Endodermal cell (in vitro differentiated cells): ENCODE data around the gene TEF. TPM values are rescaled to one million over a fixed set of nuclear protein-coding genes. Genes with fewer than 3 reads are reported as not detected.

Source experiments
- DNase-seq: peaks from one replicate; pipeline ENCODE4 v3.0.0-alpha.2; 2017
- H3K27ac ChIP-seq: 2 replicates; pipeline ENCODE4 v1.5.1; 2013; ENCODE audit warnings: mild to moderate bottlenecking, low read depth, low read length, moderate library complexity
- H3K27me3 ChIP-seq: 2 replicates; pipeline ENCODE4 v1.6.1; 2013; ENCODE audit warnings: mild to moderate bottlenecking, low read length, moderate library complexity; ENCODE audit not compliant: insufficient read depth, control insufficient read depth, poor library complexity, severe bottlenecking
- H3K36me3 ChIP-seq: 2 replicates; pipeline ENCODE4 v1.7.0; 2013; ENCODE audit warnings: mild to moderate bottlenecking, low read length, moderate library complexity; ENCODE audit not compliant: control insufficient read depth, insufficient read depth
- H3K4me1 ChIP-seq: one replicate; pipeline ENCODE4 v1.7.0; 2013; ENCODE audit warnings: low read length; ENCODE audit not compliant: control insufficient read depth, insufficient read depth
- H3K4me3 ChIP-seq: 2 replicates; pipeline ENCODE4 v1.5.1; 2013; ENCODE audit warnings: mild to moderate bottlenecking, low read length, moderate library complexity
- H3K9ac ChIP-seq: 2 replicates; pipeline ENCODE4 v1.6.1; 2013; ENCODE audit warnings: mild to moderate bottlenecking, low read length, moderate library complexity; ENCODE audit not compliant: poor library complexity, severe bottlenecking; ENCODE audit errors: extremely low read depth
- H3K9me3 ChIP-seq: 2 replicates; pipeline ENCODE4 v1.6.1; 2013; ENCODE audit warnings: mild to moderate bottlenecking, low read length, moderate library complexity; ENCODE audit not compliant: control insufficient read depth
- H3K27ac Mint-ChIP-seq: 2 replicates; pipeline ENCODE4 v1.8.0; 2020; ENCODE audit warnings: mixed read lengths
- H3K27me3 Mint-ChIP-seq: 2 replicates; pipeline ENCODE4 v1.8.0; 2021; ENCODE audit warnings: mild to moderate bottlenecking, mixed read lengths; ENCODE audit not compliant: insufficient read depth
- H3K36me3 Mint-ChIP-seq: 2 replicates; pipeline ENCODE4 v1.8.0; 2020; ENCODE audit warnings: low read depth, mixed read lengths
- H3K4me1 Mint-ChIP-seq: 2 replicates; pipeline ENCODE4 v1.8.0; 2020; ENCODE audit warnings: mixed read lengths
- H3K4me3 Mint-ChIP-seq: 2 replicates; pipeline ENCODE4 v1.8.0; 2020; ENCODE audit warnings: mild to moderate bottlenecking, moderate library complexity, mixed read lengths
- H3K9me3 Mint-ChIP-seq: 2 replicates; pipeline ENCODE4 v1.8.0; 2020; ENCODE audit warnings: mild to moderate bottlenecking, mixed read lengths
- CTCF ChIP-seq: fragments of 200-600 bp; sonication (generic); conservative IDR thresholded peaks from 2 replicates; pipeline ENCODE4 v1.5.0; 2021; ENCODE audit warnings: antibody characterized with exemption, mild to moderate bottlenecking
- WGBS, 2 experiments: methylation state at CpG; one replicate each; pipeline versions ENCODE4 v1.1.5 to v1.1.7; 2013; ENCODE audit warnings: missing lambda C conversion rate in 2 of 2, mixed read lengths in 1 of 2; ENCODE audit not compliant: insufficient coverage in 1 of 2, insufficient read length in 1 of 2; 5-methylcytosine and 5-hydroxymethylcytosine counted together
- total RNA-seq, 2 donors: library from RNA; stranded (reverse); fragmentation: NEBNext Ultra II Directional in 1 of 2; extraction: Animal tissue kit (Norgen Biotek cat#: 25700) in 1 of 2; gene quantifications; 2 replicates in 1 of 2; 3 replicates in 1 of 2; pipeline ENCODE4 v1.2.1, GENCODE V29; 2021

TEF gene
- total RNA-seq, 2 donors from 2014 or later = 4.7 to 7.9 TPM

DNA sequence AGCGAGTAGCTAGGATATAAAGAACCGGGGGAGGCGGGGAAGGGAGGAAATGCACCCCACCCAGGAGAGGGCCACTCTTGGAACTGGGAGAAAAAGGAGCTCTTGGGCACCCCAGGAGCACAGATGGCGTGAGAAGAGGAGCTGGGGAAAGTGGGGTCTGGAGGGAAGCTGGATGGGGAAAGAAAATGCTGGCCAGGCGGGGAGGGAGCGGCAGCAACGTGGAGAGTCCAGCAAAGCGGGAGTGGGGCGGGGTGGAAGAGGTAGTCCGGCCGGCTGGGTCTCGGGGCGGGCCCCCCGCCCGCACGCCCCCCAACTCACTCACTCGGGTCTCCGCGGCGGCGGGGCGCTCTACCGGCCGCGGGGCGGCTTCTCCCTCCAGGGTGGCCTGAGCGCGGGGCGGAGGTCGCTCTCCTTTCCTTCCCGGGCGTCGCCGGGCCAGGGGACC, 64.3 kb downstream of the TEF start:
- peaks cover 6% of the 10 kb centered on the region for H3K4me1 ChIP-seq
- H3K27me3 ChIP-seq = no peaks in the 10 kb centered on the region
- DNase-seq = peak; percentile 67
- H3K4me1 Mint-ChIP-seq = peaks cover 13% of the 10 kb centered on the region
- H3K9ac ChIP-seq = peak overlapping the region; percentile 99
- H3K36me3 ChIP-seq = peaks cover 20% of the 10 kb centered on the region
- H3K27me3 Mint-ChIP-seq = no peaks in the 10 kb centered on the region
- H3K36me3 Mint-ChIP-seq = peaks cover 31% of the 10 kb centered on the region
- peak overlapping the region; percentile 99 for H3K27ac Mint-ChIP-seq
- no peaks in the 10 kb centered on the region for H3K9me3 Mint-ChIP-seq
- peak overlapping the region; percentile 99 for H3K4me3 Mint-ChIP-seq
- WGBS, 2 experiments = 0% methylated on average over 34 of the region's 34 CpGs; no CpG with 5 or more reads in 1 of the 2 experiments
- no peak for TF ChIP-seq CTCF
- H3K27ac ChIP-seq = peak overlapping the region; percentile 56
- no peaks in the 10 kb centered on the region for H3K9me3 ChIP-seq
- H3K4me3 ChIP-seq = peak overlapping the region; percentile 97

- peaks cover 28% of the 10 kb centered on the region for H3K36me3 Mint-ChIP-seq
- peak within 1 kb of the TSS; percentile 99 for H3K27ac Mint-ChIP-seq
- Histone ChIP-seq H3K9me3 (no peaks in the 10 kb centered on the region), H3K4me3 (peak within 1 kb of the TSS; percentile 97), H3K27me3 (no peaks in the 10 kb centered on the region), H3K4me1 (peaks cover 6% of the 10 kb centered on the region), H3K36me3 (peaks cover 15% of the 10 kb centered on the region), H3K27ac (peak within 1 kb of the TSS; percentile 98), H3K9ac (peak within 1 kb of the TSS; percentile 99)
- no peak for TF ChIP-seq CTCF
- H3K27me3 Mint-ChIP-seq = no peaks in the 10 kb centered on the region
- H3K9me3 Mint-ChIP-seq = no peaks in the 10 kb centered on the region
- WGBS, 2 experiments = 0 to 1% methylated on average over 60 to 85 of the region's 85 CpGs
- DNase-seq = peak; percentile 97
- H3K4me3 Mint-ChIP-seq = peak within 1 kb of the TSS; percentile 99
- peaks cover 11% of the 10 kb centered on the region for H3K4me1 Mint-ChIP-seq
These were observed 65.1 kb downstream of the TEF start, which contains the start of gene TOB2 for GRCh38 chr22:41446639-41447434. Gene TOB2, minus strand, starts transcription at chr22:41446801. Its CDS starts 9,456 bp downstream, at chr22:41437345.

DNA sequence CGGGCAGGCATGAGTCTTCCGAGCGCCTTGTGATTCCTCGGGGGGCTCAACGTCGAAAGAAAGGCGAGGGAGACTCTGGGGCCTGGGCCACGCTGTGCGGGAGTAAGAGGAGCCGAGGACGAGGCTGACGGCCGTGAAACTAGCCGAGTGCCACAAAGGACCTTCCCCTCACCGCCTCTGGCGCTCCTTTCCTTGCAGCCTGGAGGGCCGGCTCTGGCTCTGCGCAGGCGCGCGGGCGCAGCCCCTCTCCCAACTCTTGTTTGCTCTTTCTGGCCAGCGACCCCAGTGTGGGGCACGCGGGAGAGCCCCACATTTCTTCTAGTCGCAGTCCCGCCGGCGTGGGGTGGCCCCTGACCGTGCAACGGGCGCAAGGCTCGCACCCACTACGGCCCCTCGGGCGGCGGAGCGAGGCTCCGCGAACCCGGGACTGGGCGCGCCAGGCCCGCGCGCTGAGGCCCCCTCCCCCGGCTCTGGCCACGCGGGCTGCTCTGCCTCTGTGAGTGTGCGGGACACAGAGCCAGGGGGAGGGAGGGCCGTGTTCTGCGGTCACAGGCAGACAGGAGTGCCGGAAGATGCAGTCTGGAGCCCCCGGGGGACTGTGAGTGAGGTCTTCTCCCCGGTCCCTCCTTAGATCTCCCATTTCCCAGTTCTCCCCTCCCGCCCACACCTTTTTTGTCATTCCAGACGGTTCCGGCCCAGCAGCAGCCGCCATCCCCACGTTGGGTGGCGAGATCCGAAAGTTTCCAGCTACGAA, 65.9 kb downstream of the TEF start:
- Mint-ChIP-seq H3K9me3 (no peaks in the 10 kb centered on the region), H3K27me3 (no peaks in the 10 kb centered on the region), H3K4me3 (peak overlapping the region; percentile 99), H3K4me1 (peaks cover 11% of the 10 kb centered on the region), H3K27ac (peak overlapping the region; percentile 98), H3K36me3 (peaks cover 22% of the 10 kb centered on the region)
- Histone ChIP-seq H3K4me3 (peak overlapping the region; percentile 97), H3K9ac (peak overlapping the region; percentile 99), H3K9me3 (no peaks in the 10 kb centered on the region), H3K4me1 (peaks cover 6% of the 10 kb centered on the region), H3K36me3 (peaks cover 8% of the 10 kb centered on the region), H3K27me3 (no peaks in the 10 kb centered on the region), H3K27ac (peak overlapping the region; percentile 98)
- WGBS, 2 experiments = 0% methylated on average over 38 to 63 of the region's 63 CpGs
- no peak for TF ChIP-seq CTCF
- peak; percentile 90 for DNase-seq
